Measurements from ENCODE around the gene REST.

DNA sequence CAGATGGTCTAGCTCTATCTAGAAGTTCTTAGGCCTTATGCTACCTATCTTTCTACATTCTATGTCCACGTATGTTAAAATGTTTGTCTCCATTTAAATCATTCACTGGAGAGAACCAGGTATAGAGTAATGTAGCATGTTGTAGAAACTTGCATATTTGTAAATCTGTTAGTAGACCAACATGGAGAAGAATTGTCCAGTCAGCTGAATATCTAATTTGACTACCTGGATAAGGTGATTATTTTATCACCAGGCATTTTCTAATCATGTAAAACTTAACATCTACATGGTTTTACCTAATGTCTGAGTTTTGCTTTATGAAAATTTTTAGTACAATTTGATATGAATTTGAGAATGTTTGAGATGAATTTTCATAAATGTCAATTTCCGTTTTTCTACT is 19.5 kb downstream of the REST start:
- TF ChIP-seq CTCF (conservative IDR thresholded peaks at IDR 0.05 in 1 of 2, IDR thresholded peaks at IDR 0.05 in 1 of 2; ENCODE audit: low read depth in 1 of 2, low read length in 2 of 2) (no peak), EZH2 (IDR thresholded peaks at IDR 0.05; ENCODE audit: low read length, missing control alignments) (no peak)

Data from fibroblast of lung (primary cell).